HL-60/S4 treated with phorbol 12-myristate 13-acetate at 8.2 ng/mL for 4 days and 3 days (cell line): ENCODE measurements around the gene QRSL1.
"Not testable (repeated sequence)": the region's sequence is repeated elsewhere in the genome, so short reads cannot be mapped to it uniquely, and the experiment has no call there.

Source experiments
- in situ Hi-C: fragments of 300-500 bp; cut with MboI; formaldehyde crosslinking; loops from 2 replicates; pipeline ENCODE4 v1.15.0; 2022; ENCODE audit warnings: low sequenced_read_pairs

Gene QRSL1

GRCh38 chr6:106670236-106670635 lies 40.9 kb downstream of the QRSL1 start:
- in situ Hi-C loops: no loop called here

- in situ Hi-C loops: no loop called here
Observed at GRCh38 chr6:106671651-106672050, 42.3 kb downstream of the QRSL1 start.

- in situ Hi-C loops: no loop called here
Observed at GRCh38 chr6:106674541-106675229, 45.3 kb downstream of the QRSL1 start.

GRCh38 chr6:106677282-106677681 lies 47.9 kb downstream of the QRSL1 start:
- in situ Hi-C loops: no loop called here

- in situ Hi-C loops: no loop called here
Observed at GRCh38 chr6:106684011-106684410, 54.6 kb downstream of the QRSL1 start.

GRCh38 chr6:106685833-106686232 lies 56.5 kb downstream of the QRSL1 start:
- in situ Hi-C loops: no loop called here

GRCh38 chr6:106688177-106688951 lies 59.0 kb downstream of the QRSL1 start:
- in situ Hi-C loops: no loop called here

- in situ Hi-C loops: no loop called here
Observed at GRCh38 chr6:106692112-106692818, 62.9 kb downstream of the QRSL1 start.

- in situ Hi-C loops: no loop called here
Observed at GRCh38 chr6:106692819-106693208, 63.4 kb downstream of the QRSL1 start.

GRCh38 chr6:106693418-106693817 lies 64.0 kb downstream of the QRSL1 start:
- in situ Hi-C loops: no loop called here

- in situ Hi-C loops: no loop called here
Observed at GRCh38 chr6:106694343-106694742, 65.0 kb downstream of the QRSL1 start.

GRCh38 chr6:106700581-106700980 lies 71.2 kb downstream of the QRSL1 start:
- in situ Hi-C loops: no loop called here

GRCh38 chr6:106701201-106701600 lies 71.8 kb downstream of the QRSL1 start:
- in situ Hi-C loops: not testable (repeated sequence)

GRCh38 chr6:106702046-106702445 lies 72.7 kb downstream of the QRSL1 start:
- in situ Hi-C loops: no loop called here

- in situ Hi-C loops: no loop called here
Observed at GRCh38 chr6:106702451-106703110, 73.2 kb downstream of the QRSL1 start.

- in situ Hi-C loops: no loop called here
Observed at GRCh38 chr6:106704327-106704726, 74.9 kb downstream of the QRSL1 start.

GRCh38 chr6:106705156-106705555 lies 75.8 kb downstream of the QRSL1 start:
- in situ Hi-C loops: no loop called here

- in situ Hi-C loops: no loop called here
Observed at GRCh38 chr6:106710580-106710979, 81.2 kb downstream of the QRSL1 start.

- in situ Hi-C loops: no loop called here
Observed at GRCh38 chr6:106714281-106714680, 84.9 kb downstream of the QRSL1 start.

- in situ Hi-C loops: no loop called here
Observed at GRCh38 chr6:106715922-106716321, 86.5 kb downstream of the QRSL1 start.

GRCh38 chr6:106716966-106717365 lies 87.6 kb downstream of the QRSL1 start:
- in situ Hi-C loops: no loop called here
